NCI-H524 (cell line): ENCODE results near the gene LIPI.

Experiments
- DNase-seq, 2 experiments: peaks; one replicate each; lab custom pipeline; 2025; lab: John Stamatoyannopoulos, UW

Gene LIPI

GRCh38 chr21:14210738-14211137 is at the start of gene LIPI:
Gene LIPI (minus strand): TSS chr21:14210955. CDS start chr21:14210845, 110 bp downstream.
- DNase-seq, result no peak

GRCh38 chr21:14260174-14260764 is 49.5 kb upstream of the LIPI start:
- no peak for DNase-seq

- DNase-seq, result peak; percentile 59 to 75
These were observed 49.0 kb upstream of the LIPI start for GRCh38 chr21:14259747-14260146.

GRCh38 chr21:14251336-14251735 is 40.6 kb upstream of the LIPI start:
- DNase-seq, result no peak

- DNase-seq, result no peak
These were observed 35.0 kb upstream of the LIPI start for GRCh38 chr21:14245711-14246110.

GRCh38 chr21:14244911-14245310 is 34.2 kb upstream of the LIPI start:
- no peak for DNase-seq

GRCh38 chr21:14243874-14244273 is 33.1 kb upstream of the LIPI start:
- no peak for DNase-seq

GRCh38 chr21:14243461-14243860 is 32.7 kb upstream of the LIPI start:
- no peak for DNase-seq

- DNase-seq, result no peak
These were observed 30.5 kb upstream of the LIPI start for GRCh38 chr21:14241297-14241696.

- DNase-seq, result no peak
These were observed 28.5 kb upstream of the LIPI start for GRCh38 chr21:14239281-14239680.

- DNase-seq, result no peak
These were observed 25.4 kb upstream of the LIPI start for GRCh38 chr21:14236180-14236579.

- no peak for DNase-seq
These were observed 24.3 kb upstream of the LIPI start for GRCh38 chr21:14235101-14235500.

- DNase-seq, result no peak
These were observed 18.6 kb upstream of the LIPI start for GRCh38 chr21:14229399-14229798.

GRCh38 chr21:14223365-14223764 is 12.6 kb upstream of the LIPI start:
- DNase-seq, result no peak

GRCh38 chr21:14215971-14216641 is 5.4 kb upstream of the LIPI start, which contains the start of gene RBM11:
Gene RBM11 (plus strand): TSS chr21:14216157. CDS start chr21:14216187, 30 bp downstream.
- peak; percentile 65 to 86 for DNase-seq

- no peak for DNase-seq
These were observed 2.4 kb upstream of the LIPI start for GRCh38 chr21:14213164-14213563.

- DNase-seq, result no peak
These were observed 4.5 kb downstream of the LIPI start for GRCh38 chr21:14206222-14206621.

GRCh38 chr21:14166463-14167223 is 44.1 kb downstream of the LIPI start:
- DNase-seq, result peak in 1 of 2 experiments; percentile 24

- no peak for DNase-seq
These were observed 66.8 kb downstream of the LIPI start for GRCh38 chr21:14143999-14144398.

GRCh38 chr21:14124266-14124665 is 86.5 kb downstream of the LIPI start:
- no peak for DNase-seq

GRCh38 chr21:14121719-14122118 is 89.0 kb downstream of the LIPI start:
- no peak for DNase-seq

- DNase-seq, result peak in 1 of 2 experiments; percentile 6
These were observed 90.5 kb downstream of the LIPI start for GRCh38 chr21:14120091-14120734.
